C4-2B (cell line): ENCODE measurements around the gene VANGL1.

Experiments used
- ZFX ChIP-seq: fragments of 450-650 bp; IDR thresholded peaks from 2 replicates; pipeline ENCODE4 v1.6.1; 2017
- TF ChIP-seq, protein P1 (sequence below): fragments of 450-650 bp; conservative IDR thresholded peaks from 2 replicates; pipeline ENCODE4 v1.5.1; 2017; ENCODE audit warnings: mild to moderate bottlenecking

DNA sequence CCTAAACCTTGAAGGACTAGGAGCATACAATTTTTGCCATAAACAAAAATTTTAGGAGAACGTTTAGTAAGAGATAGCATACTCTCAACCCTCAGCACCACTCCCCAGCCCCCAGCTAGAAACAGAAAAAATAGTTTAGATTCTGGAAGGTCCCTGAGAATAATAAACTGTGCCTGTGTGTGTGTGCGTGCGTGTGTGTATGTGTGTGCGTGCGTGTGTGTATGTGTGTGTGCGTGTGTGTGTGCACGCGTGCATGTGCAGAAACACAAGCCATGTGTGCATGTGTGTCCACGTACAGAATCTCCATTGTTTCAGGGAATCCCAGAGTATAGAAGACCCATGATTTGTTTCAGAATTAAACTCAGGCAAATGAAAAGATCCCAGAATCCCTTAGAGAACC lies 64.2 kb downstream of the VANGL1 start:
- TF ChIP-seq, protein P1, sequence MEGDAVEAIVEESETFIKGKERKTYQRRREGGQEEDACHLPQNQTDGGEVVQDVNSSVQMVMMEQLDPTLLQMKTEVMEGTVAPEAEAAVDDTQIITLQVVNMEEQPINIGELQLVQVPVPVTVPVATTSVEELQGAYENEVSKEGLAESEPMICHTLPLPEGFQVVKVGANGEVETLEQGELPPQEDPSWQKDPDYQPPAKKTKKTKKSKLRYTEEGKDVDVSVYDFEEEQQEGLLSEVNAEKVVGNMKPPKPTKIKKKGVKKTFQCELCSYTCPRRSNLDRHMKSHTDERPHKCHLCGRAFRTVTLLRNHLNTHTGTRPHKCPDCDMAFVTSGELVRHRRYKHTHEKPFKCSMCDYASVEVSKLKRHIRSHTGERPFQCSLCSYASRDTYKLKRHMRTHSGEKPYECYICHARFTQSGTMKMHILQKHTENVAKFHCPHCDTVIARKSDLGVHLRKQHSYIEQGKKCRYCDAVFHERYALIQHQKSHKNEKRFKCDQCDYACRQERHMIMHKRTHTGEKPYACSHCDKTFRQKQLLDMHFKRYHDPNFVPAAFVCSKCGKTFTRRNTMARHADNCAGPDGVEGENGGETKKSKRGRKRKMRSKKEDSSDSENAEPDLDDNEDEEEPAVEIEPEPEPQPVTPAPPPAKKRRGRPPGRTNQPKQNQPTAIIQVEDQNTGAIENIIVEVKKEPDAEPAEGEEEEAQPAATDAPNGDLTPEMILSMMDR: no peak
- no peak for TF ChIP-seq ZFX
